Bone marrow (tissue), 2 donors: Measurements from ENCODE around the gene CARD11.
A peak's percentile ranks its signal among the peaks of the same experiment; 100 is the strongest.

Experiments used
- DNase-seq, 2 donors: peaks; one replicate each; lab custom pipeline; 2025; lab: John Stamatoyannopoulos, UW

Gene CARD11

DNA sequence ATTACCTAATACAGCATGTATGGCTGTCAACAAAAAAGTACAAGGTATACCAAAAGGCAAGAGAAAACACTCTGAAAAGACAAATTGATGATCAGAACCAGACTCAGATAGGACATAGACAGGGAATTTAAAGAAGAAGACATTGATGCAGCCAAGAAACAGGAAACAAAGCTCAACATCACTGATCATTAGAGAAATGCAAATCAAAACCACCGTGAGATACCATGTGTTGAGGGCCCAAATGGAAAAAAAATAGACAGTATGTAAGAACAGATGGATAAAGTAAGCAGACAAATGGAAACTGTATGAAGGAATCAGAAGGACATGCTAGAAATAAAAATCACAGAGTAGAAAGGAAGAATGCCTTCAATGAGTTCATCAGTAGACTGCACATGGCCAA is 23.3 kb downstream of the CARD11 start:
- DNase-seq, result no peak

- no peak for DNase-seq
These were observed 23.9 kb downstream of the CARD11 start for GRCh38 chr7:3019801-3020200.

DNA sequence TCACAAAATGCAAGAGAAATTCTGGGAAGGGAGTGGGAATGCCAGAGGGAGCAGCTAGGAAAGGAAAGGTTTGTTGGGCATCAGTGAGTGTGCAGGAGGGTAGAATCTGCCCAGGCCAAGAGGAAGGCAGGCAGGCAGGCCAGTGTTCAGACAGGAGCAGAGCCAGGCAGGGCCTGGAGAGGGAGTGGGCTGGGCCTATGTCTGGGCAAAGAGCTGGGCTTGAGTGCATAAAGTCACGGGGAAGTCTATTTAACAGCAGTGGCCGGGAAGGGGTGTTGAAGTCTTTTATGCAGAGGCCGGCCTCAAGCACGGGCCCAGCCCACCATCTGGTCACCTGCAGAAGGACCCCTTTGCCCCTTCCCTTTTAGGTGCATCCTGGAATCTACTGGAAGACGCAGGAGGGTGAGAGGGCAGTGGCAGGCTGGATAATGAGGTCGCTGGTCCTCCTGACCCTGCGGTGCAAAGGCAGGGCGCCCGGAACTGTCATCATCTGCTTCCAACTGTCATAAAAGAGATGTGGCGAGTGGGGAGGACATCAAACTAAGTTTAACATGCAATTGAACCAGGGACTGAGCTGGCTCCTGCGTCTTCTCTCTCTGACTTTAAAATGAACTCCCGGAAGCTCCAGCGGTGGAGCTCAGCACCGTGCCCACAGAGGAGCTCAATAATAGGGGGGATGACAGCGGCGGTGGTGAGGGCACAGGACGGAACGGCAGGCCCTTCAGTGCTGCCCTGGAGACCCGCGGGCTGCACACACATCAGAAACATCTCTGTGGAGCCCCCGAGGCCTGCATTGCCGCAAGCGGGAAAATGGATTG is 29.5 kb downstream of the CARD11 start:
- DNase-seq, result no peak

DNA sequence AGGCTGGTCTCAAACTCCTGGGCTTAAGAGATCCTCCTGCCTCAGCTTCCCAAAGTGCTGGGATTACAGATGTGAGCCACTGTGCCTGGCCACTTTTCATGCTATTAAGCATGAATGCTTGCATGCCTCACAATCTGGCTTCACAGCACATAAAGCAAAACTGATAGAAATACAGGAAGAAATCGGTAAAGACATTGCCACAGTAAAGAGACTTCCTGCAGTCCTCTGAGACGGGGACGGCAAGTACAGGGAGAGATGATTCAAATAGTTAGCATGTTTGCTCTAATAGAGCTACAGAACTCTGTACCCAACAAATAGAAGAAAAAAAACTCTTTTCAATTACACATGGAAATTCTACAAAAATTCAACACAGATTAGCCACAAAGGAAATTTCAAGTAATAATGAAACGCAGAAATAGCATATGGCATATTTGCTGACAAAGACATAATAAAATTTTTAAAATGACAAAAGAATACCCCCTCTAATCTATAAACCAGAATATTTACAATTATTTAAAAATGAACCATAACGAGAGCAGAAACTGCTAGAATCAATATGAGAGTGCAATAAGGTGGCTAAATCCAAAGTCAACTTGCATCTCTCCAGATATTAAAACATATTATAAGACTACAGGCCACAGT is 32.3 kb downstream of the CARD11 start:
- no peak for DNase-seq

DNA sequence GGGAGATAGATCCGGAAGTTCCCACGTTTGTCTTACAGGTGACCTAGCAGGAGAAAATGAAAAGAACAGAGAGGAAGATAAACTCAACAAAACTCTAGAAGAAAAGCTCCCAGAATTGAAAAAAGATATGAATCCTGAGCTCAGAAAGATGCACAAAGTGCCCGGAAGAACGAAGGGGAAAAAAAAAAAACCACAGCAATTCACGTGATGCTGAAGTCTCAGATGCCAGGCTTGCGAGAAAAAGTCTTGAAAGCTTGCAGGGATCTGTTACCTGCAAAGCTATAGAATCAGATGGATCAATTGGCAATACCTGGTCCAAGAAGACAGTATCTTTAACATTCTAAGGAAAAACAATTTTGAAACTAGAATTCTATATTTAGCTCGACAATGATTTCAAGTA is 33.5 kb downstream of the CARD11 start:
- no peak for DNase-seq

GRCh38 chr7:3009086-3009485 is 34.6 kb downstream of the CARD11 start:
- no peak for DNase-seq

DNA sequence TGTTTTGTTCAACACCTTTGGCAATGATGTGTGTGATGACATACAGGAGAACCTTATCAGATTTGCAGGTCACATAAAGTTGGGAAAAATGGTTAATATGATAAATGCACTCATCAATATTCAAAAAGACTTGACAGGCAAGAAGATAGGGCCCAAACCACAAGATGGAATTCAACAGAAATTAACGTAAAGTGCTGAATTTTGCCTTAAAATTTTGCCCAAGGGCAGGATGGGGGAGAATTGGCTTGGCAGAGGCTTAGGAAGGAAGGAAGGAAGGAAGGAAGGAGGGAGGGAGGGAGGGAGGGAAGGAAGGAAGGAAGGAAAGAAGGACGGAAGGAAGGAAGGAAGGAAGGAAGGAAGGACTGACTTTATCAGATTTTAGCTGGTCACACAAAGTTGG is 35.3 kb downstream of the CARD11 start:
- DNase-seq, result no peak

- DNase-seq, result no peak
These were observed 36.0 kb downstream of the CARD11 start for GRCh38 chr7:3007696-3008095.

- DNase-seq, result no peak
These were observed 38.4 kb downstream of the CARD11 start for GRCh38 chr7:3005257-3005656.

- DNase-seq, result no peak
These were observed 39.7 kb downstream of the CARD11 start for GRCh38 chr7:3003936-3004335.

DNA sequence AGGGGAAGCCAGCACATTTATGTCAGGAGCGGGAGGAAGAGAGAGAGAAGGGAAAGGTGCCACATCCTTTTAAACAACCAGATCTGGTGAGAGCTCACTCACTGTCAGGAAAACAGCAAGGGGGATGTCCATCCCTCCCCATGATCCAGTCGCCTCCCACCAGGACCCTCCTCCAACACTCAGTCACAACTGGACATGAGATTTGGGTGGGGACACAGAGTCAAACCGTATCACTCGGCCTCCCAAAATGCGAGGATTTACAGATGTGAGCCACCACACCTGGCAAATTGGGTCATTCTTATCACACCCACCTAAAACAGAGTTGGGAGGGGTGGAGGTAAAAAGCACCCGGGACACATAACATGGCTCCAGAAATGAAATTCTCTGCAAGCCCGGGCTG is 41.0 kb downstream of the CARD11 start:
- DNase-seq, result no peak

- DNase-seq, result no peak
These were observed 43.1 kb downstream of the CARD11 start for GRCh38 chr7:3000566-3000965.

- DNase-seq, result no peak
These were observed 44.6 kb downstream of the CARD11 start for GRCh38 chr7:2999078-2999500.

DNA sequence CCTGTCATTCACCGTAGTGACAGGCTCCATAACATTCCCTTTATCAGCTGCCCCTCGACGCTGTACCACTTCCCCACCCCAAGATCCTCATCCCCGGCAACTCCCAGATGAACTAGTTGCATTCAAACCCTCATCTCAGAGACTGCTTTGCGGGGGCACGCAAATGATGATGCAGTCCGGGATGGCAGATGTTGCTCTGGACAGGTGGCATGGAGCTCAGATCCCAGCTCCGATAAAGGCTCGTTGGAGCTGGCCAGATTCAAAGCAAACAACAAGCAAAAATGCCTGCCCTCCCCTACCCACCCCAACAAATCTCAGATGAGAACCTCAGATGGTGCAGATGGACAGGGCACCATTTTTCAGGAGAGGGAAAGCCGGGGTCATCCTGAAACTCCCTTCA is 46.7 kb downstream of the CARD11 start:
- no peak for DNase-seq

GRCh38 chr7:2996141-2996540 is 47.5 kb downstream of the CARD11 start:
- DNase-seq, result no peak

DNA sequence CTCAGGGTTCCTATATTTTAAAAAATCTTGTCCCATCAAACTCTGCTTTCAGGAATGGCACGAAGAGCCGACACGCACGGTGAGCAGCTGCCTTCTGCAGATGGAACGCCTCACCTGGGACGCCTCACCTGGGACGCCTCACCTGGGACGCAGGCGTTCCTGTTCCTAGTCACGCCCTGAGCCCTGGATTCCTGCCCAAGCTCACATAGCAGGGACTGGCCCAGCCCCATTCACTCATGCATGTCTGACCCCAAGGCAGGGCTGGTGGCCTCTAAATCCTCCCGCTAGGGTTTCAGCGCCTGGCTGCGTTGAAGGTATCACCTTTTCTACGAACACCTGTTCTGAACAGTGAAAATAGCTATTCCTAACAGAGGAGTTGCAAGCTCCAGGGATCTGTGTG is 49.8 kb downstream of the CARD11 start:
- DNase-seq, result no peak

- no peak for DNase-seq
These were observed 50.3 kb downstream of the CARD11 start for GRCh38 chr7:2993396-2993795.

- no peak for DNase-seq
These were observed 52.7 kb downstream of the CARD11 start for GRCh38 chr7:2990949-2991470.

GRCh38 chr7:2986561-2986960 is 57.1 kb downstream of the CARD11 start:
- DNase-seq, result no peak

- DNase-seq, result no peak
These were observed 57.8 kb downstream of the CARD11 start for GRCh38 chr7:2985866-2986265.

- no peak for DNase-seq
These were observed 59.6 kb downstream of the CARD11 start for GRCh38 chr7:2984091-2984490.

DNA sequence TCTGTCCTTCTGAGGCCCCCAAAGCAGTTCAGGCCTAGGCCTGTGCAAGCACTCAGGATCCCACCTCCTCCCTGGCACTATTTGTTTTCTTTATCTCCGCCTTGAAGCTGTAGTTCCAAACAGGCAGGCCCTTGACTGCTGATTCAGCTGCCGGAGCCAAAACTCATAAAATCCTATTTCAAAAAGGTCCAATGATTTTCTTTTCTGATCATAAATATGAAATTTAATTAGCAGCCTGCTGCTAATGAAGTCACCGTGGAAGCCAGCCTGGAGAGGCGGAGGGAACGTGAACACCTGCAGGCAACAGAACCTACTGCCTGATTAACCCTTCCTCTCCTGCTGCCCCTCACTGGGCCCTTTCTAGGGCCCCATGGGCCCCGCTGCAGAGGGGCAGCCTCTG is 60.1 kb downstream of the CARD11 start:
- no peak for DNase-seq

DNA sequence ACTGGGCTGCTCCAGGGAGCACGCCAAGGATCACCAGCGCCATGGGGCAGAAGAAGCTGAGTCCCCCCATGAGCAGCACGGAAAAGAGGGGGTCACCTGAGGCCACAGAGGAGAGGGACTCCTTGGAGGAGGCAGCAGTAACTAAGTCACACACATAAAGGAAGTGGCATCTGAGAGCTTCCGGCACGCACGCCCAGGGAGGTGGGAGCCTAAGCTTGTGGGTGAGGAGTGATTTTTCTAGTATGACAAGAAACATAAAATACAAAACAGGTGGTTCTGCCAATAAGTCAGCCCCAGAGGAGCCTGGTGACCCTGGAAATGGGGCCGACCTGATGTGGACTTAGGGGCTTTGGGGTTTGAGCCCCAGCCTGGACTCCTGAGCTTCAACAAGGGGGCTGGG is 60.8 kb downstream of the CARD11 start:
- DNase-seq, result peak in 1 of 2 donors; percentile 27

DNA sequence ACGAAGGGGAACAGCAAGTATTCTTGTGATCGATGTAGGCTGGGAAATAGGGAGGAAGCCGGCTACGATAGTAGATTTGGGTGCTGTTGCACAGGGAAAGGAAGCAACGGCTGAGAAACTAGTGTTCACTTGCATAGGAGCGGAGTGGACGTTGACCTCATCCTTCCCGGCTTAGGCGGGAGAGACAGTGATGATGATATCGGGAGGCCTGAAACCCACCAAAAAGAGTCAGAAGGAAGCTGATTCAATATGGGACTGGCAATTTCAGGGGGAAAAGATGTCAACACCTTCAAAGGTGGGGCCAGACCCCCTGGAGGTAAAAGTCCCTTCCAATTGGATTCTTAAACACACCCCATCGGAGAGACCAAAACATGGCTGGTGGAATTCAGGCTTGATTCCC is 61.3 kb downstream of the CARD11 start:
- no peak for DNase-seq
